Natural killer cell (primary cell): ENCODE data around the gene DAZAP1. TPM values are rescaled to one million over a fixed set of nuclear protein-coding genes. Genes with fewer than 3 reads are reported as not detected.
A peak's percentile ranks its signal among the peaks of the same experiment; 100 is the strongest.

Source experiments
- ATAC-seq, 3 donors: fragments of 150-1000 bp in 2 of 3; fragments of 200-7000 bp in 1 of 3; cut with Tn5 transposase; 1 replicate in 1 of 3; 2 replicates in 2 of 3; pipeline ENCODE4 v1.10.0; 2021; ENCODE audit warnings: mild to moderate bottlenecking in 2 of 3, moderate library complexity in 2 of 3
- DNase-seq, 2 donors: peaks; one replicate each; pipeline versions ENCODE4 v3.0.0 to v3.0.0-alpha.2; 2013 to 2021; ENCODE audit warnings: mixed read lengths in 1 of 2
- H3K27ac ChIP-seq: one replicate; pipeline ENCODE4 v1.5.1; 2013; ENCODE audit warnings: mild to moderate bottlenecking, low read length
- H3K27me3 ChIP-seq: one replicate; pipeline ENCODE4 v1.6.1; 2013; ENCODE audit warnings: low read length; ENCODE audit not compliant: control insufficient read depth, insufficient read depth
- H3K36me3 ChIP-seq: one replicate; pipeline ENCODE4 v1.6.1; 2013; ENCODE audit warnings: low read length; ENCODE audit not compliant: control insufficient read depth, insufficient read depth
- H3K4me1 ChIP-seq: one replicate; pipeline ENCODE4 v1.6.1; 2013; ENCODE audit warnings: low read length; ENCODE audit not compliant: control insufficient read depth, insufficient read depth
- H3K4me3 ChIP-seq: one replicate; pipeline ENCODE4 v1.5.1; 2013; ENCODE audit warnings: low read length
- H3K9me3 ChIP-seq: one replicate; pipeline ENCODE4 v1.6.1; 2013; ENCODE audit warnings: low read length; ENCODE audit not compliant: control insufficient read depth, insufficient read depth
- H3K27ac Mint-ChIP-seq, 2 donors: one replicate each; pipeline ENCODE4 v1.8.0; 2022; ENCODE audit warnings: mild to moderate bottlenecking in 2 of 2, mixed read lengths in 2 of 2, moderate library complexity in 1 of 2
- H3K27me3 Mint-ChIP-seq, 2 donors: one replicate each; pipeline ENCODE4 v1.8.0; 2022; ENCODE audit warnings: low read depth in 2 of 2, mixed read lengths in 2 of 2
- H3K36me3 Mint-ChIP-seq: one replicate; pipeline ENCODE4 v1.8.0; 2022; ENCODE audit warnings: mixed read lengths
- H3K4me1 Mint-ChIP-seq, 2 donors: one replicate each; pipeline ENCODE4 v1.8.0; 2022; ENCODE audit warnings: mixed read lengths in 2 of 2
- H3K4me3 Mint-ChIP-seq: one replicate; pipeline ENCODE4 v1.8.0; 2022; ENCODE audit warnings: mild to moderate bottlenecking, moderate library complexity, mixed read lengths
- H3K9me3 Mint-ChIP-seq, 2 donors: one replicate each; pipeline ENCODE4 v1.8.0; 2022; ENCODE audit warnings: mixed read lengths in 2 of 2
- whole genome bisulfite sequencing: methylation state at CpG from one replicate; pipeline ENCODE4 v1.1.7; 2013; ENCODE audit warnings: missing lambda C conversion rate; ENCODE audit not compliant: insufficient coverage; 5-methylcytosine and 5-hydroxymethylcytosine counted together
- intact Hi-C: fragments of 100-400 bp; cut with micrococcal nuclease; formaldehyde crosslinking; loops from one replicate; pipeline ENCODE4 v1.14.2; 2022
- total RNA-seq, 4 donors: library from RNA; stranded (reverse); fragments of 120-200 nt in 1 of 4; gene quantifications; one replicate each; pipeline versions ENCODE4 v1.2.3 to v1.2.4, GENCODE V29; 2013 to 2022
- TF ChIP-seq, protein P1 (sequence below): fragments of 200-600 bp; IDR thresholded peaks from one replicate; pipeline ENCODE4 v1.8.0; 2022; ENCODE audit warnings: antibody characterized with exemption

DAZAP1 gene
- total RNA-seq, 3 donors from 2014 or later (not counting 1 experiment from before 2014, with no cell fraction given): 166 to 207 (median 170) TPM

DNA sequence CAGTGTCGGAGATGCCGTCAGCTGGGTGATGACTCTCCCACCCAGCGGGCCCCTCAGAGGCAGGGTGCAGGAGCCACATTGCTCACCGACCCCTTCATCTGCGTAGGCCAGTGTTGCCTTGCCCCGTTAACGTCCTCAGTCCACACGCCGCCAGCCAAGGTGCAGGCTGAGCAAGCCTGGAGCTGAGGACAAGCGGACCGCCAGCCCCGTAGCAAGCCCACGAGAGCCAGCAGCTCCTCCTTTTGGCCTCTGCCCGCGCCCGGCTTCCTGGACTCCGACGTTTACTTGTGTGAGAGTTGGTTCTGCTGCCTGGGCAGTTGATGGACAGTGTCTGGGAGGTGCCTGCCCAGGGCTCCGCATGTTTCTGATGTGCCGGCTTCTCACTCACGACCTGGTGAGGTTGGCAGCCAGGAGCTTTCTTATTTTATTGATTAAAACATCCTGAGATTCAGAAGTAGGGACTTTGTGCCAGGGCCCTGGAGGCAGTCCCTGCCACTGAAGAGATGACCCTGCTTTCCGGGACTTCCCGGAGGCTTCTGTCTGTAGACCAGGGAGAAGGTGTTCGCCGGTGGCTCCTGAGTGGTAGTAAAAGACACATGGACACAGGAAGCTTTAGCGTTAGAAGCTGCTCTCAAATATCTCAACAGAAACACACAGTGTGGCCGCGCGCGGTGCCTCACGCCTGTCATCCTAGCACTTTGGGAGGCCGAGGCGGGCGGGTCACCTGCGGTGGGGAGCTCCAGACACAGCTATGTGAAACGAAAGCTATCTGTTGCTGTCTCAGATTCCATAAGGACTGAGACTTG, 5.8 kb downstream of the DAZAP1 start:
- TF ChIP-seq, protein P1, sequence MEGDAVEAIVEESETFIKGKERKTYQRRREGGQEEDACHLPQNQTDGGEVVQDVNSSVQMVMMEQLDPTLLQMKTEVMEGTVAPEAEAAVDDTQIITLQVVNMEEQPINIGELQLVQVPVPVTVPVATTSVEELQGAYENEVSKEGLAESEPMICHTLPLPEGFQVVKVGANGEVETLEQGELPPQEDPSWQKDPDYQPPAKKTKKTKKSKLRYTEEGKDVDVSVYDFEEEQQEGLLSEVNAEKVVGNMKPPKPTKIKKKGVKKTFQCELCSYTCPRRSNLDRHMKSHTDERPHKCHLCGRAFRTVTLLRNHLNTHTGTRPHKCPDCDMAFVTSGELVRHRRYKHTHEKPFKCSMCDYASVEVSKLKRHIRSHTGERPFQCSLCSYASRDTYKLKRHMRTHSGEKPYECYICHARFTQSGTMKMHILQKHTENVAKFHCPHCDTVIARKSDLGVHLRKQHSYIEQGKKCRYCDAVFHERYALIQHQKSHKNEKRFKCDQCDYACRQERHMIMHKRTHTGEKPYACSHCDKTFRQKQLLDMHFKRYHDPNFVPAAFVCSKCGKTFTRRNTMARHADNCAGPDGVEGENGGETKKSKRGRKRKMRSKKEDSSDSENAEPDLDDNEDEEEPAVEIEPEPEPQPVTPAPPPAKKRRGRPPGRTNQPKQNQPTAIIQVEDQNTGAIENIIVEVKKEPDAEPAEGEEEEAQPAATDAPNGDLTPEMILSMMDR: no peak
- H3K4me1 Mint-ChIP-seq: peaks cover 73 to 84% of the 10 kb centered on the region in 2 donors
- no peaks in the 10 kb centered on the region for H3K36me3 Mint-ChIP-seq
- Histone ChIP-seq H3K4me1 (peaks cover 95% of the 10 kb centered on the region), H3K9me3 (no peaks in the 10 kb centered on the region), H3K36me3 (peaks cover 14% of the 10 kb centered on the region), H3K27ac (peak overlapping the region; percentile 22), H3K27me3 (no peaks in the 10 kb centered on the region), H3K4me3 (no peak overlapping the region)
- H3K4me3 Mint-ChIP-seq: peak overlapping the region; percentile 71
- no peak for DNase-seq
- intact Hi-C loops: no loop called here
- H3K9me3 Mint-ChIP-seq: no peaks in the 10 kb centered on the region
- peak overlapping the region; percentile 91 to 94 for H3K27ac Mint-ChIP-seq
- WGBS: 79% methylated on average over 36 of the region's 36 CpGs
- peak in 1 of 3 donors; percentile 5 for ATAC-seq
- no peaks in the 10 kb centered on the region for H3K27me3 Mint-ChIP-seq

DNA sequence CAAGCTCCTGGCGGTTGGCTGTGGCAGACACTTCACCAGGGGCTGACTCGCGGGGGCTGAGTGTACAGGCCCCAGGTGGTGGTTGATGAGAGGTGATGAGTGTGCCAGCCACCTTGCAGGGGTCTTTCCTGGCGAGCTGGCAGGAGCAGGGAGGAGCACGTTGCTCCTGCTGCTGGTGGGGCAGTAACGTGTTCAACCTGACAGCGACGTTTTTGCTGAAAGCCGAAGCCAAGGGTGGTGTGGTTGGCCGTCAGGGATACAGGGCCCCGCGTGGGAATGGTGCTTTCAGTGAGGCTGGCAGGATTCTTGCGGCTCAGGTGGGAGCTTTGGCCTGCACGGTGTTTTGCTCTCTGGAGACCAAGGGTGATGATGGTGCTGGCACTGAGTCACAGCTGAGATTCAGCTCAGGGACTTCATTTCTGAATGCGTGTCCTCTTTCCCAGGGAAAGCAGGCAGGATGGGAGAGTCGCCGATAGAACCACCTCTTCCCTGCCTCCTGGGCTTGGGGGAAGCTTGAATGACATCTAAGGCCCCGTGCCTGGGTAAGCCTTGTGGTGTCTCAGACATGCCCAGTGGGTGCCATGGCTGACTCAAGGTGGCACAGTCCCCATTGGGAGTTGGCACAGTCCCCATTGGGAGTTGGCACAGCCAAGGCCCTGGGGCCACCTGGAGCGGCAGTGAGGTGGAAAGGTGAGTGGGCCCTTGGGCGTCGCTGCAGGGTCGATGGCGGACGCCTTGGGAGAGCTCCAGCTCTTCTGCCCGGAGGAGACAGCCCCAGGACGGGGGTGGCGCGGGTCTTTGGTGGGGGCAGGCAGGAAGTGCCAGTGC, 8.8 kb downstream of the DAZAP1 start:
- Histone ChIP-seq H3K27ac (no peak overlapping the region), H3K36me3 (peaks cover 38% of the 10 kb centered on the region), H3K4me3 (no peak overlapping the region), H3K9me3 (no peaks in the 10 kb centered on the region), H3K4me1 (peaks cover 67% of the 10 kb centered on the region), H3K27me3 (no peaks in the 10 kb centered on the region)
- H3K9me3 Mint-ChIP-seq: no peaks in the 10 kb centered on the region
- ATAC-seq (no peak), DNase-seq (no peak)
- H3K4me1 Mint-ChIP-seq: peaks cover 52 to 65% of the 10 kb centered on the region in 2 donors
- TF ChIP-seq, protein P1: no peak
- peaks cover 5% of the 10 kb centered on the region for H3K36me3 Mint-ChIP-seq
- 89% methylated on average over 28 of the region's 28 CpGs for WGBS
- H3K27me3 Mint-ChIP-seq: no peaks in the 10 kb centered on the region
- intact Hi-C loops: no loop called here
- peak overlapping the region; percentile 80 to 81 for H3K27ac Mint-ChIP-seq
- no peak overlapping the region for H3K4me3 Mint-ChIP-seq

- ATAC-seq: no peak
- peaks cover 58% of the 10 kb centered on the region for H3K4me1 ChIP-seq
- H3K4me1 Mint-ChIP-seq: peaks cover 43 to 55% of the 10 kb centered on the region in 2 donors
- H3K4me3 ChIP-seq: no peak overlapping the region
- H3K27me3 ChIP-seq: no peaks in the 10 kb centered on the region
- no peaks in the 10 kb centered on the region for H3K9me3 ChIP-seq
- no peak overlapping the region for H3K4me3 Mint-ChIP-seq
- 90% methylated on average over 21 of the region's 21 CpGs for WGBS
- H3K36me3 ChIP-seq: peaks cover 48% of the 10 kb centered on the region
- intact Hi-C loops: no loop called here
- no peak for DNase-seq
- no peak overlapping the region for H3K27ac ChIP-seq
- H3K27ac Mint-ChIP-seq: peak overlapping the region; percentile 21 to 29
- H3K9me3 Mint-ChIP-seq: no peaks in the 10 kb centered on the region
- no peaks in the 10 kb centered on the region for H3K27me3 Mint-ChIP-seq
- TF ChIP-seq, protein P1: no peak
- H3K36me3 Mint-ChIP-seq: peaks cover 5% of the 10 kb centered on the region
Observed at GRCh38 chr19:1417145-1417544, 9.8 kb downstream of the DAZAP1 start.
